ENCODE results near the gene DCD.

GRCh38 chr12:54602661-54603060 lies 45.5 kb downstream of the DCD start:
- TF ChIP-seq HDGF (IDR thresholded peaks at IDR 0.05; ENCODE audit: borderline replicate concordance) = no peak
- no peak for TF ChIP-seq FOXM1 (IDR thresholded peaks at IDR 0.05; ENCODE audit: borderline replicate concordance)
- no peak for TF ChIP-seq SP1 (IDR thresholded peaks at IDR 0.05)
- TF ChIP-seq PKNOX1 (IDR thresholded peaks at IDR 0.05) = no peak
- TF ChIP-seq SUZ12 (IDR thresholded peaks at IDR 0.05) = no peak
- no peak for TF ChIP-seq ELF4 (IDR thresholded peaks at IDR 0.05)
- no peak for TF ChIP-seq LEF1 (IDR thresholded peaks at IDR 0.05; ENCODE audit: borderline replicate concordance)
- TF ChIP-seq L3MBTL2 (conservative IDR thresholded peaks at IDR 0.05) = no peak
